ENCODE data around the gene ADGRG3.

The ADGRG3 gene

GRCh38 chr16:57630931-57631845, 36.9 kb upstream of the ADGRG3 start:
- Histone ChIP-seq H3K9me3 (ENCODE audit: control insufficient read depth, insufficient read depth, low read depth, low read length) (no peaks in the 10 kb centered on the region), H3K36me3 (ENCODE audit: control insufficient read depth in 2 of 2, insufficient read depth in 1 of 2, low read length in 2 of 2) (no peaks in the 10 kb centered on the region), H3K4me1 (ENCODE audit: control insufficient read depth, insufficient read depth, low read length) (no peaks in the 10 kb centered on the region), H3K27ac (ENCODE audit: extremely low read depth, low read depth, low read length) (no peak overlapping the region), H3K4me3 (ENCODE audit: low read depth, low read length) (no peak overlapping the region)
- CTCF ChIA-PET, result no interaction called here
- TF ChIP-seq HOXA7 (CRISPR knock-in tag; IDR thresholded peaks at IDR 0.05; ENCODE audit: borderline replicate concordance) (no peak), ZNF626 (tag by site-specific recombination; IDR thresholded peaks at IDR 0.05) (no peak), ZNF664 (tag by site-specific recombination; IDR thresholded peaks at IDR 0.05) (no peak), ZBTB11 (tag by site-specific recombination; conservative IDR thresholded peaks at IDR 0.05; ENCODE audit: low read depth) (no peak), HOXD13 (CRISPR knock-in tag; IDR thresholded peaks at IDR 0.05; ENCODE audit: borderline replicate concordance) (no peak), ZIC2 (tag by site-specific recombination; IDR thresholded peaks at IDR 0.05) (peak; percentile 34; the same call in 1 of the 2 replicates), ZSCAN30 (tag by site-specific recombination; IDR thresholded peaks at IDR 0.05) (no peak), ZNF501 (tag by site-specific recombination; IDR thresholded peaks at IDR 0.05) (no peak), GLIS2 (tag by site-specific recombination; IDR thresholded peaks at IDR 0.05) (0 out of 2 replicates have a peak, but pooled peaks have one; percentile 38), ZBTB48 (tag by site-specific recombination; IDR thresholded peaks at IDR 0.05) (no peak), ZNF654 (tag by site-specific recombination; IDR thresholded peaks at IDR 0.05; ENCODE audit: low read depth) (no peak), ZFP3 (tag by site-specific recombination; IDR thresholded peaks at IDR 0.05; ENCODE audit: low read depth) (no peak), ZNF776 (tag by site-specific recombination; IDR thresholded peaks at IDR 0.05; ENCODE audit: borderline replicate concordance) (no peak), ZNF76 (tag by site-specific recombination; IDR thresholded peaks at IDR 0.05; ENCODE audit: borderline replicate concordance, low read depth) (no peak), ZNF266 (tag by site-specific recombination; IDR thresholded peaks at IDR 0.05; ENCODE audit: low read depth) (no peak), ZSCAN16 (tag by site-specific recombination; IDR thresholded peaks at IDR 0.05) (no peak)
- POLR2A ChIA-PET, result no interaction called here

- no peaks in the 10 kb centered on the region for H3K36me3 ChIP-seq (ENCODE audit: control insufficient read depth in 2 of 2, insufficient read depth in 1 of 2, low read length in 2 of 2)
- CTCF ChIA-PET, result interaction anchor here (0.5 to 8.7 kb wide), 3 partner anchors 16 to 891 kb away, joined by 3 to 60 read pairs (median 4); no protein-coding TSS in a partner anchor
- POLR2A ChIA-PET, result no interaction called here
- H3K4me3 ChIP-seq (ENCODE audit: low read depth, low read length), result no peak overlapping the region
- H3K9me3 ChIP-seq (ENCODE audit: control insufficient read depth, insufficient read depth, low read depth, low read length), result no peaks in the 10 kb centered on the region
- H3K27ac ChIP-seq (ENCODE audit: extremely low read depth, low read depth, low read length), result no peak overlapping the region
- TF ChIP-seq WT1 (tag by site-specific recombination; IDR thresholded peaks at IDR 0.05) (no peak), EGR2 (tag by site-specific recombination; IDR thresholded peaks at IDR 0.05; ENCODE audit: low read depth) (peak; percentile 49), ZFHX2 (tag by site-specific recombination; conservative IDR thresholded peaks at IDR 0.05) (0 out of 2 replicates have a peak, but pooled peaks have one; percentile 20)
- H3K4me1 ChIP-seq (ENCODE audit: control insufficient read depth, insufficient read depth, low read length), result no peaks in the 10 kb centered on the region
These were observed 35.5 kb upstream of the ADGRG3 start for GRCh38 chr16:57632568-57632967.
